ENCODE measurements around the gene PRSS57. TPM values are rescaled to one million over a fixed set of nuclear protein-coding genes. Genes with fewer than 3 reads are reported as not detected.
A peak's percentile ranks its signal among the peaks of the same experiment; 100 is the strongest.

PRSS57 gene
- total and polyA plus RNA-seq, 2 of the 13 experiments (the other 11 are each of a cell fraction or from before 2014, with no cell fraction given): 0.12 TPM; not detected in 1

- TF ChIP-seq, protein P1, sequence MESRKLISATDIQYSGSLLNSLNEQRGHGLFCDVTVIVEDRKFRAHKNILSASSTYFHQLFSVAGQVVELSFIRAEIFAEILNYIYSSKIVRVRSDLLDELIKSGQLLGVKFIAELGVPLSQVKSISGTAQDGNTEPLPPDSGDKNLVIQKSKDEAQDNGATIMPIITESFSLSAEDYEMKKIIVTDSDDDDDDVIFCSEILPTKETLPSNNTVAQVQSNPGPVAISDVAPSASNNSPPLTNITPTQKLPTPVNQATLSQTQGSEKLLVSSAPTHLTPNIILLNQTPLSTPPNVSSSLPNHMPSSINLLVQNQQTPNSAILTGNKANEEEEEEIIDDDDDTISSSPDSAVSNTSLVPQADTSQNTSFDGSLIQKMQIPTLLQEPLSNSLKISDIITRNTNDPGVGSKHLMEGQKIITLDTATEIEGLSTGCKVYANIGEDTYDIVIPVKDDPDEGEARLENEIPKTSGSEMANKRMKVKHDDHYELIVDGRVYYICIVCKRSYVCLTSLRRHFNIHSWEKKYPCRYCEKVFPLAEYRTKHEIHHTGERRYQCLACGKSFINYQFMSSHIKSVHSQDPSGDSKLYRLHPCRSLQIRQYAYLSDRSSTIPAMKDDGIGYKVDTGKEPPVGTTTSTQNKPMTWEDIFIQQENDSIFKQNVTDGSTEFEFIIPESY (CRISPR knock-in tag; IDR thresholded peaks at IDR 0.05): 0 out of 2 replicates have a peak, but pooled peaks have one; percentile 11
- TF ChIP-seq, protein P2, sequence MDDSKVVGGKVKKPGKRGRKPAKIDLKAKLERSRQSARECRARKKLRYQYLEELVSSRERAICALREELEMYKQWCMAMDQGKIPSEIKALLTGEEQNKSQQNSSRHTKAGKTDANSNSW (CRISPR knock-in tag; IDR thresholded peaks at IDR 0.05; ENCODE audit: borderline replicate concordance): no peak
- TF ChIP-seq ZSCAN9 (CRISPR knock-in tag; IDR thresholded peaks at IDR 0.05; ENCODE audit: borderline replicate concordance) (no peak), TOPORS (CRISPR knock-in tag; IDR thresholded peaks at IDR 0.05) (0 out of 2 replicates have a peak, but pooled peaks have one; percentile 30), PLRG1 (conservative IDR thresholded peaks at IDR 0.05) (no peak), GABPB1 (CRISPR knock-in tag; IDR thresholded peaks at IDR 0.05) (peak; percentile 42; the same call in 1 of the 2 replicates), ZFX (CRISPR knock-in tag; IDR thresholded peaks at IDR 0.05; ENCODE audit: low read depth) (peak; percentile 76; the same call in 1 of the 2 replicates), DRAP1 (CRISPR knock-in tag; IDR thresholded peaks at IDR 0.05) (no peak), TFDP1 (CRISPR knock-in tag; IDR thresholded peaks at IDR 0.05; ENCODE audit: borderline replicate concordance) (peak; percentile 45; the same call in 1 of the 2 replicates), ZFP41 (CRISPR knock-in tag; IDR thresholded peaks at IDR 0.05; ENCODE audit: borderline replicate concordance) (no peak), ZNF160 (CRISPR knock-in tag; IDR thresholded peaks at IDR 0.05) (0 out of 2 replicates have a peak, but pooled peaks have one; percentile 40), NFRKB (IDR thresholded peaks at IDR 0.05) (no peak), XBP1 (CRISPR knock-in tag; IDR thresholded peaks at IDR 0.05) (no peak), ZNF430 (CRISPR knock-in tag; IDR thresholded peaks at IDR 0.05) (0 out of 2 replicates have a peak, but pooled peaks have one; percentile 46), ZNF605 (CRISPR knock-in tag; IDR thresholded peaks at IDR 0.05) (no peak), ZNF704 (CRISPR knock-in tag; IDR thresholded peaks at IDR 0.05; ENCODE audit: borderline replicate concordance) (0 out of 2 replicates have a peak, but pooled peaks have one; percentile 52), ZMYM4 (CRISPR knock-in tag; IDR thresholded peaks at IDR 0.05) (no peak; the same call in 1 of the 2 replicates)
- TF ChIP-seq, protein P3, sequence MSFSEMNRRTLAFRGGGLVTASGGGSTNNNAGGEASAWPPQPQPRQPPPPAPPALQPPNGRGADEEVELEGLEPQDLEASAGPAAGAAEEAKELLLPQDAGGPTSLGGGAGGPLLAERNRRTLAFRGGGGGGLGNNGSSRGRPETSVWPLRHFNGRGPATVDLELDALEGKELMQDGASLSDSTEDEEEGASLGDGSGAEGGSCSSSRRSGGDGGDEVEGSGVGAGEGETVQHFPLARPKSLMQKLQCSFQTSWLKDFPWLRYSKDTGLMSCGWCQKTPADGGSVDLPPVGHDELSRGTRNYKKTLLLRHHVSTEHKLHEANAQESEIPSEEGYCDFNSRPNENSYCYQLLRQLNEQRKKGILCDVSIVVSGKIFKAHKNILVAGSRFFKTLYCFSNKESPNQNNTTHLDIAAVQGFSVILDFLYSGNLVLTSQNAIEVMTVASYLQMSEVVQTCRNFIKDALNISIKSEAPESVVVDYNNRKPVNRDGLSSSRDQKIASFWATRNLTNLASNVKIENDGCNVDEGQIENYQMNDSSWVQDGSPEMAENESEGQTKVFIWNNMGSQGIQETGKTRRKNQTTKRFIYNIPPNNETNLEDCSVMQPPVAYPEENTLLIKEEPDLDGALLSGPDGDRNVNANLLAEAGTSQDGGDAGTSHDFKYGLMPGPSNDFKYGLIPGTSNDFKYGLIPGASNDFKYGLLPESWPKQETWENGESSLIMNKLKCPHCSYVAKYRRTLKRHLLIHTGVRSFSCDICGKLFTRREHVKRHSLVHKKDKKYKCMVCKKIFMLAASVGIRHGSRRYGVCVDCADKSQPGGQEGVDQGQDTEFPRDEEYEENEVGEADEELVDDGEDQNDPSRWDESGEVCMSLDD (CRISPR knock-in tag; IDR thresholded peaks at IDR 0.05; ENCODE audit: borderline replicate concordance): peak; percentile 63; the same call in 1 of the 2 replicates
Measured at GRCh38 chr19:718991-719512, 23.8 kb upstream of the PRSS57 start (continued).

Data from HepG2 (cell line).